SJSA1 (cell line): ENCODE measurements around the gene PTPRT. TPM values are rescaled to one million over a fixed set of nuclear protein-coding genes. Genes with fewer than 3 reads are reported as not detected.

ENCODE experiments used
- DNase-seq, 2 experiments: peaks; one replicate each; pipeline ENCODE4 v3.0.0-alpha.2; 2015 to 2020; ENCODE audit warnings: low spot score in 2 of 2, low read depth in 1 of 2
- H3K27ac ChIP-seq: fragments of 250-450 bp; sonication (Bioruptor Pico); 2 replicates; pipeline ENCODE4 v1.5.1; 2020; ENCODE audit warnings: mild to moderate bottlenecking, moderate library complexity
- H3K27me3 ChIP-seq: fragments of 250-450 bp; sonication (Bioruptor Pico); replicated peaks from 2 replicates; pipeline ENCODE4 v1.5.1; 2020; ENCODE audit warnings: mild to moderate bottlenecking, moderate library complexity
- H3K36me3 ChIP-seq: fragments of 250-450 bp; sonication (Bioruptor Pico); 2 replicates; pipeline ENCODE4 v1.5.1; 2020; ENCODE audit warnings: mild to moderate bottlenecking
- H3K4me1 ChIP-seq: fragments of 250-450 bp; sonication (Bioruptor Pico); replicated peaks from 2 replicates; pipeline ENCODE4 v1.6.1; 2021; ENCODE audit warnings: mild to moderate bottlenecking
- H3K4me3 ChIP-seq: fragments of 250-450 bp; sonication (Bioruptor Pico); 2 replicates; pipeline ENCODE4 v1.5.1; 2020; ENCODE audit warnings: mild to moderate bottlenecking
- H3K9me3 ChIP-seq: fragments of 250-450 bp; sonication (Bioruptor Pico); replicated peaks from 2 replicates; pipeline ENCODE4 v1.5.1; 2020; ENCODE audit warnings: mild to moderate bottlenecking
- total RNA-seq: library from RNA; depleted of rRNA; stranded (reverse); fragments of >200 nt; shearing (Covaris generic); gene quantifications from 2 replicates; pipeline ENCODE4 v1.2.3, GENCODE V29; 2014

The PTPRT gene
- total RNA-seq, 1 experiment from 2014 or later = not detected

- H3K9me3 ChIP-seq = no peaks in the 10 kb centered on the region
- H3K27ac ChIP-seq = no peak overlapping the region
- no peak overlapping the region for H3K4me3 ChIP-seq
- no peaks in the 10 kb centered on the region for H3K27me3 ChIP-seq
- H3K4me1 ChIP-seq = no peaks in the 10 kb centered on the region
- H3K36me3 ChIP-seq = no peaks in the 10 kb centered on the region
- no peak for DNase-seq
Observed at GRCh38 chr20:43017241-43018030, 172.3 kb downstream of the PTPRT start.

- H3K36me3 ChIP-seq = no peaks in the 10 kb centered on the region
- no peak overlapping the region for H3K4me3 ChIP-seq
- no peaks in the 10 kb centered on the region for H3K4me1 ChIP-seq
- DNase-seq = no peak
- no peaks in the 10 kb centered on the region for H3K27me3 ChIP-seq
- H3K9me3 ChIP-seq = no peaks in the 10 kb centered on the region
- no peak overlapping the region for H3K27ac ChIP-seq
Observed at GRCh38 chr20:43016257-43016656, 173.4 kb downstream of the PTPRT start.

- Histone ChIP-seq H3K4me3 (no peak overlapping the region), H3K36me3 (no peaks in the 10 kb centered on the region), H3K27ac (no peak overlapping the region), H3K27me3 (no peaks in the 10 kb centered on the region), H3K4me1 (no peaks in the 10 kb centered on the region), H3K9me3 (no peaks in the 10 kb centered on the region)
- DNase-seq = no peak
Observed at GRCh38 chr20:43015566-43015965, 174.1 kb downstream of the PTPRT start.

- H3K36me3 ChIP-seq = no peaks in the 10 kb centered on the region
- no peak for DNase-seq
- H3K4me1 ChIP-seq = no peaks in the 10 kb centered on the region
- no peaks in the 10 kb centered on the region for H3K9me3 ChIP-seq
- H3K4me3 ChIP-seq = no peak overlapping the region
- H3K27me3 ChIP-seq = no peaks in the 10 kb centered on the region
- no peak overlapping the region for H3K27ac ChIP-seq
Observed at GRCh38 chr20:43014206-43014605, 175.5 kb downstream of the PTPRT start.

GRCh38 chr20:43011491-43011890 is 178.2 kb downstream of the PTPRT start:
- H3K27me3 ChIP-seq = no peaks in the 10 kb centered on the region
- no peak overlapping the region for H3K27ac ChIP-seq
- H3K4me1 ChIP-seq = no peaks in the 10 kb centered on the region
- H3K36me3 ChIP-seq = no peaks in the 10 kb centered on the region
- H3K4me3 ChIP-seq = no peak overlapping the region
- DNase-seq = no peak
- no peaks in the 10 kb centered on the region for H3K9me3 ChIP-seq

GRCh38 chr20:43009532-43009931 is 180.2 kb downstream of the PTPRT start:
- Histone ChIP-seq H3K4me1 (no peaks in the 10 kb centered on the region), H3K4me3 (no peak overlapping the region), H3K27ac (no peak overlapping the region), H3K27me3 (no peaks in the 10 kb centered on the region), H3K9me3 (no peaks in the 10 kb centered on the region), H3K36me3 (no peaks in the 10 kb centered on the region)
- no peak for DNase-seq

- Histone ChIP-seq H3K4me1 (no peaks in the 10 kb centered on the region), H3K4me3 (no peak overlapping the region), H3K27me3 (no peaks in the 10 kb centered on the region), H3K36me3 (no peaks in the 10 kb centered on the region), H3K9me3 (no peaks in the 10 kb centered on the region), H3K27ac (no peak overlapping the region)
- no peak for DNase-seq
Observed at GRCh38 chr20:43007525-43007924, 182.2 kb downstream of the PTPRT start.

- Histone ChIP-seq H3K4me3 (no peak overlapping the region), H3K4me1 (no peaks in the 10 kb centered on the region), H3K9me3 (no peaks in the 10 kb centered on the region), H3K36me3 (no peaks in the 10 kb centered on the region), H3K27ac (no peak overlapping the region), H3K27me3 (no peaks in the 10 kb centered on the region)
- no peak for DNase-seq
Observed at GRCh38 chr20:43006651-43007375, 182.9 kb downstream of the PTPRT start.

- no peak overlapping the region for H3K27ac ChIP-seq
- no peak for DNase-seq
- H3K4me3 ChIP-seq = no peak overlapping the region
- H3K36me3 ChIP-seq = no peaks in the 10 kb centered on the region
- H3K9me3 ChIP-seq = no peaks in the 10 kb centered on the region
- no peaks in the 10 kb centered on the region for H3K27me3 ChIP-seq
- no peaks in the 10 kb centered on the region for H3K4me1 ChIP-seq
Observed at GRCh38 chr20:43003318-43003944, 186.3 kb downstream of the PTPRT start.

- Histone ChIP-seq H3K27ac (no peak overlapping the region), H3K4me3 (no peak overlapping the region), H3K9me3 (no peaks in the 10 kb centered on the region; the same call in 1 of the 2 replicates), H3K27me3 (no peaks in the 10 kb centered on the region), H3K4me1 (no peaks in the 10 kb centered on the region), H3K36me3 (no peaks in the 10 kb centered on the region)
- DNase-seq = no peak
Observed at GRCh38 chr20:42996141-42996540, 193.6 kb downstream of the PTPRT start.

GRCh38 chr20:42988319-42988718 is 201.4 kb downstream of the PTPRT start:
- no peaks in the 10 kb centered on the region for H3K9me3 ChIP-seq
- DNase-seq = no peak
- H3K4me1 ChIP-seq = no peaks in the 10 kb centered on the region
- H3K36me3 ChIP-seq = no peaks in the 10 kb centered on the region
- no peak overlapping the region for H3K4me3 ChIP-seq
- no peak overlapping the region for H3K27ac ChIP-seq
- H3K27me3 ChIP-seq = no peaks in the 10 kb centered on the region

GRCh38 chr20:42987376-42988114 is 202.2 kb downstream of the PTPRT start:
- no peak for DNase-seq
- no peaks in the 10 kb centered on the region for H3K27me3 ChIP-seq
- H3K9me3 ChIP-seq = no peaks in the 10 kb centered on the region
- H3K4me1 ChIP-seq = no peaks in the 10 kb centered on the region
- H3K27ac ChIP-seq = no peak overlapping the region
- no peak overlapping the region for H3K4me3 ChIP-seq
- H3K36me3 ChIP-seq = no peaks in the 10 kb centered on the region

GRCh38 chr20:42986143-42986773 is 203.4 kb downstream of the PTPRT start:
- DNase-seq = no peak
- H3K4me1 ChIP-seq = no peaks in the 10 kb centered on the region
- H3K36me3 ChIP-seq = no peaks in the 10 kb centered on the region
- H3K27me3 ChIP-seq = no peaks in the 10 kb centered on the region
- H3K4me3 ChIP-seq = no peak overlapping the region
- no peaks in the 10 kb centered on the region; the same call in 1 of the 2 replicates for H3K9me3 ChIP-seq
- no peak overlapping the region for H3K27ac ChIP-seq
